DOHH2 (cell line): ENCODE data around the gene RUVBL2.
"Not testable (repeated sequence)": the region's sequence is repeated elsewhere in the genome, so short reads cannot be mapped to it uniquely, and the experiment has no call there.

ENCODE experiments used
- H3F3A ChIP-seq: fragments of 200-600 bp; sonication (generic), shearing (Covaris generic); 2 replicates; pipeline ENCODE4 v1.6.0; 2016; ENCODE audit warnings: antibody characterized with exemption, mild to moderate bottlenecking; ENCODE audit not compliant: control insufficient read depth, insufficient read depth
- H3K27ac ChIP-seq: fragments of 200-600 bp; sonication (generic); 2 replicates; pipeline ENCODE4 v1.5.1; 2014; ENCODE audit warnings: low read depth, mild to moderate bottlenecking, low read length, moderate library complexity
- H3K27me3 ChIP-seq: fragments of 200-600 bp; sonication (generic); 2 replicates; pipeline ENCODE4 v1.6.1; 2014; ENCODE audit warnings: mild to moderate bottlenecking, low read length, mixed read lengths; ENCODE audit not compliant: control insufficient read depth
- H3K36me3 ChIP-seq: fragments of 200-600 bp; sonication (generic); 2 replicates; pipeline ENCODE4 v1.6.1; 2014; ENCODE audit warnings: mild to moderate bottlenecking, low read length, moderate library complexity, mixed read lengths; ENCODE audit not compliant: control insufficient read depth
- H3K4me1 ChIP-seq: fragments of 200-600 bp; sonication (generic); 2 replicates; pipeline ENCODE4 v1.6.1; 2014; ENCODE audit warnings: mild to moderate bottlenecking, low read length, mixed read lengths; ENCODE audit not compliant: control insufficient read depth
- H3K4me2 ChIP-seq: fragments of 200-600 bp; sonication (generic); 2 replicates; pipeline ENCODE4 v1.6.0; 2014; ENCODE audit warnings: mild to moderate bottlenecking, low read length, moderate library complexity
- H3K4me3 ChIP-seq: fragments of 200-600 bp; sonication (generic); 2 replicates; pipeline ENCODE4 v1.5.1; 2014; ENCODE audit warnings: mild to moderate bottlenecking, low read length, mixed read lengths
- H3K79me2 ChIP-seq: fragments of 200-600 bp; sonication (generic); 2 replicates; pipeline ENCODE4 v1.6.1; 2014; ENCODE audit warnings: mild to moderate bottlenecking, low read length, mixed read lengths; ENCODE audit not compliant: control insufficient read depth
- H3K9me2 ChIP-seq: fragments of 200-600 bp; sonication (generic); replicated peaks from 2 replicates; pipeline ENCODE4 v1.6.1; 2014; ENCODE audit warnings: mild to moderate bottlenecking, low read length, mixed read lengths; ENCODE audit not compliant: control insufficient read depth
- H3K9me3 ChIP-seq: fragments of 200-600 bp; sonication (generic); 2 replicates; pipeline ENCODE4 v1.6.1; 2014; ENCODE audit warnings: antibody characterized with exemption, low read length, mixed read lengths; ENCODE audit not compliant: control insufficient read depth, insufficient read depth
- H4K20me1 ChIP-seq: fragments of 200-600 bp; sonication (generic); 2 replicates; pipeline ENCODE4 v1.6.0; 2014; ENCODE audit warnings: low read depth, mild to moderate bottlenecking, antibody characterized with exemption, low read length, moderate library complexity; ENCODE audit not compliant: control insufficient read depth, insufficient read depth
- CTCF ChIP-seq: fragments of 200-600 bp; sonication (generic); IDR thresholded peaks from one replicate; pipeline ENCODE4 v1.5.1; 2014; ENCODE audit warnings: antibody characterized with exemption, mild to moderate bottlenecking, low read depth, low read length; ENCODE audit not compliant: poor library complexity, severe bottlenecking

Gene RUVBL2

GRCh38 chr19:49025599-49025998, 31.9 kb downstream of the RUVBL2 start:
- not testable (repeated sequence) for H3K79me2 ChIP-seq, H3K4me3 ChIP-seq, H3K9me2 ChIP-seq, H3K27ac ChIP-seq, H3K9me3 ChIP-seq, H3K27me3 ChIP-seq, H3K4me2 ChIP-seq, H4K20me1 ChIP-seq, H3F3A ChIP-seq, H3K36me3 ChIP-seq
- H3K4me1 ChIP-seq = peaks cover 11% of the 10 kb centered on the region

GRCh38 chr19:49028686-49029085, 35.0 kb downstream of the RUVBL2 start:
- not testable (repeated sequence) for H3F3A ChIP-seq, H3K9me2 ChIP-seq, H3K27me3 ChIP-seq, H4K20me1 ChIP-seq, H3K79me2 ChIP-seq, H3K36me3 ChIP-seq, H3K4me3 ChIP-seq, H3K4me1 ChIP-seq, H3K9me3 ChIP-seq, H3K4me2 ChIP-seq, H3K27ac ChIP-seq

GRCh38 chr19:49029749-49030148, 36.1 kb downstream of the RUVBL2 start:
- not testable (repeated sequence) for H3K4me3 ChIP-seq, H3K79me2 ChIP-seq

GRCh38 chr19:49030323-49030722, 36.6 kb downstream of the RUVBL2 start:
- not testable (repeated sequence) for H3K36me3 ChIP-seq, H3K27ac ChIP-seq, H3F3A ChIP-seq, H3K4me1 ChIP-seq, H3K9me2 ChIP-seq, H3K27me3 ChIP-seq, H4K20me1 ChIP-seq, H3K4me2 ChIP-seq, H3K9me3 ChIP-seq, H3K79me2 ChIP-seq, H3K4me3 ChIP-seq

More at GRCh38 chr19:49029749-49030148, 36.1 kb downstream of the RUVBL2 start:
- not testable (repeated sequence) for H3K27ac ChIP-seq, H3K9me2 ChIP-seq, H3K4me1 ChIP-seq, H3K27me3 ChIP-seq, H3F3A ChIP-seq, H3K9me3 ChIP-seq, H4K20me1 ChIP-seq, H3K4me2 ChIP-seq, H3K36me3 ChIP-seq

GRCh38 chr19:49031642-49032301, 38.1 kb downstream of the RUVBL2 start, which contains the start of gene CGB2:
Gene CGB2, plus strand, starts transcription at chr19:49031890. Its CDS starts 206 bp downstream, at chr19:49032096.
- peak; percentile 72 for TF ChIP-seq CTCF
- not testable (repeated sequence) for H3K9me3 ChIP-seq, H3K27ac ChIP-seq, H3K4me3 ChIP-seq, H3K79me2 ChIP-seq, H3K9me2 ChIP-seq, H3F3A ChIP-seq, H4K20me1 ChIP-seq, H3K36me3 ChIP-seq, H3K27me3 ChIP-seq, H3K4me2 ChIP-seq, H3K4me1 ChIP-seq
